K562 (cell line): ENCODE data around the gene PDE4A. TPM values are rescaled to one million over a fixed set of nuclear protein-coding genes. Genes with fewer than 3 reads are reported as not detected.
A peak's percentile ranks its signal among the peaks of the same experiment; 100 is the strongest.

Experiments
- FIP1L1 ChIP-seq: fragments of 200-400 bp; formaldehyde crosslinking; IDR thresholded peaks from 2 replicates; pipeline ENCODE4 v1.6.1; 2018; ENCODE audit warnings: mild to moderate bottlenecking, low read depth, low read length; ENCODE audit not compliant: poor library complexity, severe bottlenecking
- GTF2E2 ChIP-seq: fragments of 200-800 bp; sonication (Bioruptor generic); IDR thresholded peaks from 2 replicates; pipeline ENCODE4 v1.6.1; 2016; ENCODE audit warnings: missing genetic modification characterization, missing compliant biosample characterization
- HBP1 ChIP-seq: fragments of 450-650 bp; formaldehyde crosslinking; IDR thresholded peaks from 2 replicates; pipeline ENCODE4 v1.4.0; 2022; ENCODE audit warnings: missing genetic modification characterization
- LARP7 ChIP-seq: fragments of 450-650 bp; IDR thresholded peaks from 2 replicates; pipeline ENCODE4 v1.6.1; 2016
- MNT ChIP-seq, 2 experiments: fragments of 450-650 bp; conservative IDR thresholded peaks; 2 replicates each; pipeline ENCODE4 v1.6.1; 2017; ENCODE audit warnings: mild to moderate bottlenecking in 2 of 2, moderate library complexity in 2 of 2
- POLR2B ChIP-seq: fragments of 450-650 bp; IDR thresholded peaks from 2 replicates; pipeline ENCODE4 v1.6.1; 2018; ENCODE audit warnings: low read depth; ENCODE audit not compliant: partially characterized antibody
- TOE1 ChIP-seq, 2 experiments: fragments of 450-650 bp in 1 of 2; sonication (generic) in 1 of 2; formaldehyde crosslinking in 1 of 2; IDR thresholded peaks; 2 replicates each; pipeline versions ENCODE4 v1.7.1 to v1.8.0; 2016 to 2022; ENCODE audit warnings: borderline replicate concordance in 2 of 2, mild to moderate bottlenecking in 2 of 2, antibody characterized with exemption in 1 of 2, inconsistent platforms in 1 of 2, low read depth in 1 of 2, missing genetic modification reagents in 1 of 2, moderate library complexity in 1 of 2
- ZNF740 ChIP-seq, 3 experiments: fragments of 200-800 bp in 1 of 3; sonication (Bioruptor generic) in 1 of 3; sonication (generic) in 1 of 3; formaldehyde crosslinking in 1 of 3; IDR thresholded peaks; 2 replicates each; pipeline versions ENCODE4 v1.6.1 to v1.8.0; 2016 to 2022; ENCODE audit warnings: mild to moderate bottlenecking in 2 of 3, missing compliant biosample characterization in 2 of 3, missing genetic modification characterization in 2 of 3, missing genetic modification reagents in 1 of 3
- polyA plus RNA-seq, 8 experiments: library from polyadenylated mRNA; depleted of rRNA in 4 of 8; stranded (reverse) in 5 of 8; unstranded in 3 of 8; fragments of >200 nt; fragmentation: Nextera tagmentation in 2 of 8; fragmentation: Illumina TruSeq in 1 of 8; extraction: Ambion mirVana in 2 of 8; extraction: Trizol in 1 of 8; gene quantifications; 2 replicates each; pipeline versions ENCODE4 v1.2.1 to v1.2.3, GENCODE V29; 2011 to 2014; ENCODE audit warnings: inconsistent platforms in 1 of 8, missing spikeins in 1 of 8
- total RNA-seq, 7 experiments: library from RNA; depleted of rRNA in 6 of 7; stranded (reverse); fragments of >200 nt in 6 of 7; fragmentation: Illumina TruSeq in 2 of 7; extraction: Trizol in 2 of 7; gene quantifications; 2 replicates each; pipeline versions ENCODE4 v1.2.1 to v1.2.3, GENCODE V29; 2011 to 2021; ENCODE audit warnings: low replicate concordance in 1 of 7
- TF ChIP-seq, protein P1 (sequence below): fragments of 250-450 bp; sonication (Bioruptor Pico); IDR thresholded peaks from 2 replicates; pipeline ENCODE4 v1.8.0; 2021; ENCODE audit warnings: mild to moderate bottlenecking, moderate library complexity

Gene PDE4A
- total and polyA plus RNA-seq, 9 of the 15 experiments (the other 6 are each of a cell fraction or from before 2014, with no cell fraction given) = 0.66 to 26.9 (median 4.6) TPM

DNA sequence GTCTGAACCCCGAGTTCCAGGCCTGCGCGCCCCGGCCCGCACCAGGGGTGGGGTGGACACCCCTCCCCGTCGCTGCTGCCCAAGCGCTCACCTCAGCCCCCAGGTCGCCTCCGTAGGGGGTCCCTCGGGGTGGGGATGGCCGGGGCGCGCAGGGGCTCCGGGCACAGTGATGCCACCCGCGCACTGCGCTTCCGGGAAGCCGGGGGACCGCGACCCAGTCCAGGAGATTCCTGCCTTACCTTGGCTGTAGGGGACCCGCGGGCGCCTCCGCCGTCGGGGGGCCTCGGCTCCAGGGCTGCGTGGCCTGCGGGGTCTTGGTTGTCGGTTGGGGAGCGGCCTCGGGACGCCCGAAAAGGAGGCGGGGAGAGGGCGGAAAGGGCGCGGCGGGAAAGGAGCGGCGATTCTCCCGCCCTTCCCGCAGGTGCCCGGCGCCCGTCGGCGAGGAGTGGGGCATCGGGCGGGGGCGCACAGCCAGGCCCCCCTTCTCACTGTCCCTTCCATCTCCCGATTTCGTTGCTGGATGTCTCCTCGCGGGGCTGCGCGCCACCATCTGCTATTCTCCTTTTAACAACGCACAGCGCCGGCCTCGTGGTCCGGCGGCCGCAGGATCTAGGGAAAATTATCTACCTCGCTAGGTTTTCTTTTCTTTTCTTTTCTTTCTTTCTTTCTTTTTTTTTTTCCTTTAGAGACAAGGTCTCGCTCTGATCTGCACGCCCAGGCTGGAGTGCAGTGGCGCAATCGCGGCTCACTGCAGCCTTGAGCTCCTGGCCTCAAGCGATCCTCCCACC is 82.9 kb downstream of the PDE4A start, which contains the start of gene KEAP1 (continued):
- TF ChIP-seq TOE1 (IDR thresholded peaks at IDR 0.05; ENCODE audit: borderline replicate concordance) (peak; percentile 62), TOE1 (CRISPR knock-in tag; IDR thresholded peaks at IDR 0.05; ENCODE audit: borderline replicate concordance, low read depth) (no peak), MNT (conservative IDR thresholded peaks at IDR 0.05) (peak; percentile 37 to 71; a peak in 2 of 4 replicates), ZNF740 (CRISPR knock-in tag; IDR thresholded peaks at IDR 0.05) (no peak), ZNF740 (tag; IDR thresholded peaks at IDR 0.05) (no peak), HBP1 (CRISPR knock-in tag) (0 out of 2 replicates have a peak, but pooled peaks have one; percentile 32), GTF2E2 (peak; percentile 87), LARP7 (0 out of 2 replicates have a peak, but pooled peaks have one; percentile 37), POLR2B (peak; percentile 20), FIP1L1 (peak; percentile 15)
- TF ChIP-seq, protein P1, sequence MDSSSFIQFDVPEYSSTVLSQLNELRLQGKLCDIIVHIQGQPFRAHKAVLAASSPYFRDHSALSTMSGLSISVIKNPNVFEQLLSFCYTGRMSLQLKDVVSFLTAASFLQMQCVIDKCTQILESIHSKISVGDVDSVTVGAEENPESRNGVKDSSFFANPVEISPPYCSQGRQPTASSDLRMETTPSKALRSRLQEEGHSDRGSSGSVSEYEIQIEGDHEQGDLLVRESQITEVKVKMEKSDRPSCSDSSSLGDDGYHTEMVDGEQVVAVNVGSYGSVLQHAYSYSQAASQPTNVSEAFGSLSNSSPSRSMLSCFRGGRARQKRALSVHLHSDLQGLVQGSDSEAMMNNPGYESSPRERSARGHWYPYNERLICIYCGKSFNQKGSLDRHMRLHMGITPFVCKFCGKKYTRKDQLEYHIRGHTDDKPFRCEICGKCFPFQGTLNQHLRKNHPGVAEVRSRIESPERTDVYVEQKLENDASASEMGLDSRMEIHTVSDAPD (CRISPR knock-in tag) = no peak
